AG08396 (cell line): ENCODE results near the gene ADAMTS19.
A peak's percentile ranks its signal among the peaks of the same experiment; 100 is the strongest.
"Not testable (repeated sequence)": the region's sequence is repeated elsewhere in the genome, so short reads cannot be mapped to it uniquely, and the experiment has no call there.

Source experiments
- DNase-seq: peaks from one replicate; pipeline ENCODE4 v3.0.0; 2012; ENCODE audit warnings: low spot score, mixed read lengths

Gene ADAMTS19

GRCh38 chr5:129459777-129460671, at the start of gene ADAMTS19:
TSS of gene ADAMTS19 (plus strand) at chr5:129460298. CDS start at chr5:129460392, 94 bp downstream.
- peak; percentile 30 for DNase-seq

- DNase-seq, result no peak
These were observed 49.6 kb upstream of the ADAMTS19 start for GRCh38 chr5:129410488-129410887.

- no peak for DNase-seq
These were observed 47.4 kb upstream of the ADAMTS19 start for GRCh38 chr5:129412721-129413120.

GRCh38 chr5:129413570-129413969, 46.5 kb upstream of the ADAMTS19 start:
- DNase-seq, result no peak

GRCh38 chr5:129419292-129419691, 40.8 kb upstream of the ADAMTS19 start:
- DNase-seq, result no peak

- DNase-seq, result no peak
These were observed 35.1 kb upstream of the ADAMTS19 start for GRCh38 chr5:129425031-129425430.

- no peak for DNase-seq
These were observed 34.0 kb upstream of the ADAMTS19 start for GRCh38 chr5:129426071-129426470.

- DNase-seq, result not testable (repeated sequence)
These were observed 31.5 kb upstream of the ADAMTS19 start for GRCh38 chr5:129428636-129429035.

- DNase-seq, result no peak
These were observed 28.7 kb upstream of the ADAMTS19 start for GRCh38 chr5:129431406-129431805.

GRCh38 chr5:129438322-129438721, 21.8 kb upstream of the ADAMTS19 start:
- DNase-seq, result no peak

GRCh38 chr5:129440424-129440823, 19.7 kb upstream of the ADAMTS19 start:
- DNase-seq, result no peak

GRCh38 chr5:129441096-129441495, 19.0 kb upstream of the ADAMTS19 start:
- no peak for DNase-seq

GRCh38 chr5:129445379-129445778, 14.7 kb upstream of the ADAMTS19 start:
- no peak for DNase-seq

GRCh38 chr5:129447968-129448367, 12.1 kb upstream of the ADAMTS19 start:
- DNase-seq, result no peak

- DNase-seq, result no peak
These were observed 11.4 kb upstream of the ADAMTS19 start for GRCh38 chr5:129448654-129449053.

GRCh38 chr5:129454461-129454860, 5.6 kb upstream of the ADAMTS19 start:
- no peak for DNase-seq

- no peak for DNase-seq
These were observed 685 bp upstream of the ADAMTS19 start for GRCh38 chr5:129459450-129459776.

GRCh38 chr5:129460672-129460935, 506 bp downstream of the ADAMTS19 start:
- no peak for DNase-seq

GRCh38 chr5:129460936-129461710, 1.0 kb downstream of the ADAMTS19 start:
- peak; percentile 15 for DNase-seq

GRCh38 chr5:129461711-129462332, 1.7 kb downstream of the ADAMTS19 start:
- no peak for DNase-seq

GRCh38 chr5:129465776-129466344, 5.8 kb downstream of the ADAMTS19 start:
- DNase-seq, result no peak

- DNase-seq, result no peak
These were observed 14.4 kb downstream of the ADAMTS19 start for GRCh38 chr5:129474544-129474943.

- DNase-seq, result no peak
These were observed 16.7 kb downstream of the ADAMTS19 start for GRCh38 chr5:129476751-129477150.
